Measurements from ENCODE around the gene TMCC3. TPM values are rescaled to one million over a fixed set of nuclear protein-coding genes. Genes with fewer than 3 reads are reported as not detected.

TMCC3 gene
- total RNA-seq, 1 donor from 2014 or later: 3.5 TPM

- Mint-ChIP-seq H3K36me3 (ENCODE audit: low read depth, unreplicated experiment) (no peaks in the 10 kb centered on the region), H3K27me3 (ENCODE audit: low read depth, unreplicated experiment) (peaks cover 19% of the 10 kb centered on the region), H3K9me3 (ENCODE audit: unreplicated experiment) (no peaks in the 10 kb centered on the region), H3K4me3 (ENCODE audit: unreplicated experiment) (no peak overlapping the region), H3K4me1 (ENCODE audit: low read depth, unreplicated experiment) (no peaks in the 10 kb centered on the region), H3K27ac (ENCODE audit: unreplicated experiment) (no peak overlapping the region)
- Histone ChIP-seq H3K4me1 (ENCODE audit: insufficient read depth, low read length) (no peaks in the 10 kb centered on the region), H4K20me1 (ENCODE audit: insufficient read depth, low read length) (no peaks in the 10 kb centered on the region), H3K27me3 (ENCODE audit: insufficient read depth, low read length) (peaks cover 19% of the 10 kb centered on the region), H3K9ac (ENCODE audit: low read length) (no peak overlapping the region), H3K36me3 (ENCODE audit: insufficient read depth, low read length) (no peaks in the 10 kb centered on the region), H3K4me3 (ENCODE audit: insufficient read depth, low read depth, low read length) (no peak overlapping the region), H3K9me3 (ENCODE audit: insufficient read depth, low read depth, low read length) (no peaks in the 10 kb centered on the region), H3K79me2 (ENCODE audit: insufficient read depth, low read length) (no peaks in the 10 kb centered on the region), H2AFZ (ENCODE audit: low read depth, low read length) (no peak overlapping the region), H3K27ac (ENCODE audit: low read depth, low read length) (no peak overlapping the region), H3K4me2 (ENCODE audit: low read length) (no peak overlapping the region)
- DNase-seq (ENCODE audit: low read depth) (no peak), FAIRE-seq (no peak)
- no peak for TF ChIP-seq EZH2 (IDR thresholded peaks at IDR 0.05; ENCODE audit: insufficient read depth, low read length)
- TF ChIP-seq, protein P1, sequence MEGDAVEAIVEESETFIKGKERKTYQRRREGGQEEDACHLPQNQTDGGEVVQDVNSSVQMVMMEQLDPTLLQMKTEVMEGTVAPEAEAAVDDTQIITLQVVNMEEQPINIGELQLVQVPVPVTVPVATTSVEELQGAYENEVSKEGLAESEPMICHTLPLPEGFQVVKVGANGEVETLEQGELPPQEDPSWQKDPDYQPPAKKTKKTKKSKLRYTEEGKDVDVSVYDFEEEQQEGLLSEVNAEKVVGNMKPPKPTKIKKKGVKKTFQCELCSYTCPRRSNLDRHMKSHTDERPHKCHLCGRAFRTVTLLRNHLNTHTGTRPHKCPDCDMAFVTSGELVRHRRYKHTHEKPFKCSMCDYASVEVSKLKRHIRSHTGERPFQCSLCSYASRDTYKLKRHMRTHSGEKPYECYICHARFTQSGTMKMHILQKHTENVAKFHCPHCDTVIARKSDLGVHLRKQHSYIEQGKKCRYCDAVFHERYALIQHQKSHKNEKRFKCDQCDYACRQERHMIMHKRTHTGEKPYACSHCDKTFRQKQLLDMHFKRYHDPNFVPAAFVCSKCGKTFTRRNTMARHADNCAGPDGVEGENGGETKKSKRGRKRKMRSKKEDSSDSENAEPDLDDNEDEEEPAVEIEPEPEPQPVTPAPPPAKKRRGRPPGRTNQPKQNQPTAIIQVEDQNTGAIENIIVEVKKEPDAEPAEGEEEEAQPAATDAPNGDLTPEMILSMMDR (IDR thresholded peaks at IDR 0.05; ENCODE audit: insufficient read depth, low read depth, low read length): no peak
Measured at GRCh38 chr12:94531196-94531720, 119.1 kb downstream of the TMCC3 start.

GRCh38 chr12:94525951-94526350, 124.4 kb downstream of the TMCC3 start:
- H4K20me1 ChIP-seq (ENCODE audit: insufficient read depth, low read length): no peaks in the 10 kb centered on the region
- no peak overlapping the region for H3K4me3 ChIP-seq (ENCODE audit: insufficient read depth, low read depth, low read length)
- no peaks in the 10 kb centered on the region for H3K4me1 ChIP-seq (ENCODE audit: insufficient read depth, low read length)
- no peak overlapping the region for H3K27ac Mint-ChIP-seq (ENCODE audit: unreplicated experiment)
- no peak for TF ChIP-seq EZH2 (IDR thresholded peaks at IDR 0.05; ENCODE audit: insufficient read depth, low read length)
- TF ChIP-seq, protein P1 (IDR thresholded peaks at IDR 0.05; ENCODE audit: insufficient read depth, low read depth, low read length): no peak
- H3K27ac ChIP-seq (ENCODE audit: low read depth, low read length): no peak overlapping the region
- H2AFZ ChIP-seq (ENCODE audit: low read depth, low read length): no peak overlapping the region
- peaks cover 8% of the 10 kb centered on the region for H3K27me3 Mint-ChIP-seq (ENCODE audit: low read depth, unreplicated experiment)
- H3K27me3 ChIP-seq (ENCODE audit: insufficient read depth, low read length): peaks cover 15% of the 10 kb centered on the region
- H3K4me2 ChIP-seq (ENCODE audit: low read length): no peak overlapping the region
- no peaks in the 10 kb centered on the region for H3K79me2 ChIP-seq (ENCODE audit: insufficient read depth, low read length)
- H3K9ac ChIP-seq (ENCODE audit: low read length): no peak overlapping the region
- H3K36me3 Mint-ChIP-seq (ENCODE audit: low read depth, unreplicated experiment): no peaks in the 10 kb centered on the region
- H3K9me3 ChIP-seq (ENCODE audit: insufficient read depth, low read depth, low read length): no peaks in the 10 kb centered on the region
- no peaks in the 10 kb centered on the region for H3K4me1 Mint-ChIP-seq (ENCODE audit: low read depth, unreplicated experiment)
- FAIRE-seq: no peak
- H3K4me3 Mint-ChIP-seq (ENCODE audit: unreplicated experiment): no peak overlapping the region
- no peaks in the 10 kb centered on the region for H3K36me3 ChIP-seq (ENCODE audit: insufficient read depth, low read length)
- DNase-seq (ENCODE audit: low read depth): no peak
- H3K9me3 Mint-ChIP-seq (ENCODE audit: unreplicated experiment): no peaks in the 10 kb centered on the region

Small RNA genes within 50 kb of the gene (microRNA-seq; reads per million reads assigned to microRNA genes)
- not detected for gene MIR5700

Other genes starting within 250 kb of the TMCC3 start
- 12.4 TPM in 2 replicates for gene CEP83, start 190.7 kb downstream of the TMCC3 start, total RNA-seq

Data from astrocyte (in vitro differentiated cells and primary cell).